Stomach smooth muscle (tissue), 2 donors: ENCODE data around the gene DIS3L2.

Source experiments
- H3K27ac ChIP-seq: one replicate; pipeline ENCODE4 v1.7.0; 2013; ENCODE audit warnings: mild to moderate bottlenecking, low read length, inconsistent platforms
- H3K27me3 ChIP-seq, 2 donors: one replicate each; pipeline ENCODE4 v1.7.0; 2013; ENCODE audit warnings: low read length in 2 of 2; ENCODE audit not compliant: insufficient read depth in 2 of 2, control insufficient read depth in 1 of 2
- H3K36me3 ChIP-seq, 2 donors: one replicate each; pipeline ENCODE4 v1.7.0; 2013; ENCODE audit warnings: low read length in 2 of 2; ENCODE audit not compliant: control insufficient read depth in 2 of 2, insufficient read depth in 2 of 2
- H3K4me1 ChIP-seq: one replicate; pipeline ENCODE4 v1.7.0; 2013; ENCODE audit warnings: low read length; ENCODE audit not compliant: control insufficient read depth, insufficient read depth
- H3K4me3 ChIP-seq, 2 donors: one replicate each; pipeline ENCODE4 v1.7.0; 2013; ENCODE audit warnings: low read length in 2 of 2
- H3K9ac ChIP-seq, 2 donors: one replicate each; pipeline ENCODE4 v1.7.0; 2013; ENCODE audit warnings: low read length in 2 of 2, mild to moderate bottlenecking in 1 of 2
- H3K9me3 ChIP-seq, 2 donors: one replicate each; pipeline ENCODE4 v1.7.0; 2013; ENCODE audit warnings: low read length in 2 of 2; ENCODE audit not compliant: control insufficient read depth in 2 of 2
- donor health status: healthy.
- donor health status: Pancreatic carcinoma.

Gene DIS3L2

DNA sequence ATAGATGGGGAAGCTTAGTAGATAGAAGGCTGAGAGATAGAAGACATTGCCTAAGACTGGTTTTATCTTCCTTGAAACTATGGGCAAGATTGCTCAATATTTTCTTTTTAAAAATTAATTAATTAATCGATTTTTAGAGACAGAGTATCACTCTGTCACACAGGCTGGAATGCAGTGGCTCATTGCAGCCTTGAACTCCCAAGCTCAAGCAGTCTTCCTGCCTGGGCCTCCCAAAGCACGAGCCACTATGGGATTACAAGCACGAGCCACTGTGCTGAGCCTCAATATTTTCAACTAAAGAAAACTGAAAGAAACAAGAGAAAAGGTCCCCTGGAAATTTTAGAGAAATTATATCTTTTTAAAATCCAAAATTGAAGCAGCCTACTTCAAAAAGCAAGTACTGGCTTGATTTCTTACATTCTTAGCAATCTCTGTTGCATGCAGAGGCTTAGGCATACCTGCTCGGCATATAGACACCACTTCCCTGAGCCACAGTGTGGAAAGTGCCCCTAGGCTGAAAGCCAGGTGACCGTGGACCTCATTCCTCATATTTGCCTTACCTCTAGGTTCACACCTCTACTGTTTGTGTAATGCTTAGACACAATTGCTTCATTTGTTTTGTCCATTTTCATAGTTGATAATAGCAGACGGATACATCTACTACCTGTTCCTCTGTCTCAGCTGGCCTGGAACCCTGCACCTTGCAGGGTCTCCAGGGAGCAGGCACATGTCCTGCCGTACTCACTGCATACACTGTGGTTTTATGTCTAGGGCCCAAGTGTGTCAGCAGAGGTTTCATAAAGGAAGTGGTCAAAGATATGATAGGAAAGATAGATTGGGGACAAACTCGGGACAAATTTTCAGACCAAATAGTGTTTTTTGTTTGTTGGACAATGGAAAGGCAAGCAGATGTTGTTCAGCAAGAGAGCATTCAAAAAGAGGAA lies 250.5 kb downstream of the DIS3L2 start:
- H3K27me3 ChIP-seq = no peaks in the 10 kb centered on the region
- H3K9ac ChIP-seq = no peak overlapping the region
- peaks cover 7% of the 10 kb centered on the region in 2 donors for H3K36me3 ChIP-seq
- no peak overlapping the region for H3K27ac ChIP-seq
- no peaks in the 10 kb centered on the region for H3K4me1 ChIP-seq
- H3K4me3 ChIP-seq = no peak overlapping the region
- no peaks in the 10 kb centered on the region for H3K9me3 ChIP-seq

GRCh38 chr2:232213176-232213575 lies 251.7 kb downstream of the DIS3L2 start:
- Histone ChIP-seq H3K36me3 (peaks cover 7% of the 10 kb centered on the region in 2 donors), H3K27me3 (no peaks in the 10 kb centered on the region), H3K4me1 (no peaks in the 10 kb centered on the region)

DNA sequence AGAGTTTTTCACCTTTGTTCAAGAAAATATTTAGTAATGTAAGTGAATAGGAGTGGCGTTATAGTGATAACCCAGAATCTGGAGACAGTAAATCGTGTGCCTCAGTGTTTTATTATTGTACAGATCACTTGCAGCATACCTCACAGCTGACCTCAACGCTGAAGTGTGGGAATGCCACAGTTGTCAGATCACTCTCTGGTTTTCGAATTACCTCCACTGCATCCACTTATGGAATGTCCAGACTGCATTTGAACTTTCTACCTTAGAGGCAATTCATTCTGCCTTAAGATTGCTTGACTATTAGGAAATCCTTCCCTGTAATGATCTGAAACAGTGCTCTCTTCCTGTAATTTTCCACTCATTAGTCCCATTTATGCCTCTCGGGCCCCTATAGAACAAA lies 252.5 kb downstream of the DIS3L2 start:
- Histone ChIP-seq H3K9me3 (no peaks in the 10 kb centered on the region), H3K27ac (no peak overlapping the region), H3K4me3 (no peak overlapping the region), H3K9ac (no peak overlapping the region), H3K27me3 (no peaks in the 10 kb centered on the region), H3K4me1 (no peaks in the 10 kb centered on the region), H3K36me3 (peaks cover 7% of the 10 kb centered on the region in 2 donors)

More at GRCh38 chr2:232213176-232213575, 251.7 kb downstream of the DIS3L2 start:
- H3K9me3 ChIP-seq = no peaks in the 10 kb centered on the region
- H3K9ac ChIP-seq = no peak overlapping the region
- no peak overlapping the region for H3K4me3 ChIP-seq
- H3K27ac ChIP-seq = no peak overlapping the region

- no peaks in the 10 kb centered on the region for H3K9me3 ChIP-seq
- H3K36me3 ChIP-seq = peaks cover 0 to 4% of the 10 kb centered on the region in 2 donors
- H3K9ac ChIP-seq = no peak overlapping the region
- H3K4me3 ChIP-seq = no peak overlapping the region
- H3K27ac ChIP-seq = no peak overlapping the region
- no peaks in the 10 kb centered on the region for H3K4me1 ChIP-seq
- H3K27me3 ChIP-seq = no peaks in the 10 kb centered on the region
These were observed 254.5 kb downstream of the DIS3L2 start for GRCh38 chr2:232216028-232216427.

DNA sequence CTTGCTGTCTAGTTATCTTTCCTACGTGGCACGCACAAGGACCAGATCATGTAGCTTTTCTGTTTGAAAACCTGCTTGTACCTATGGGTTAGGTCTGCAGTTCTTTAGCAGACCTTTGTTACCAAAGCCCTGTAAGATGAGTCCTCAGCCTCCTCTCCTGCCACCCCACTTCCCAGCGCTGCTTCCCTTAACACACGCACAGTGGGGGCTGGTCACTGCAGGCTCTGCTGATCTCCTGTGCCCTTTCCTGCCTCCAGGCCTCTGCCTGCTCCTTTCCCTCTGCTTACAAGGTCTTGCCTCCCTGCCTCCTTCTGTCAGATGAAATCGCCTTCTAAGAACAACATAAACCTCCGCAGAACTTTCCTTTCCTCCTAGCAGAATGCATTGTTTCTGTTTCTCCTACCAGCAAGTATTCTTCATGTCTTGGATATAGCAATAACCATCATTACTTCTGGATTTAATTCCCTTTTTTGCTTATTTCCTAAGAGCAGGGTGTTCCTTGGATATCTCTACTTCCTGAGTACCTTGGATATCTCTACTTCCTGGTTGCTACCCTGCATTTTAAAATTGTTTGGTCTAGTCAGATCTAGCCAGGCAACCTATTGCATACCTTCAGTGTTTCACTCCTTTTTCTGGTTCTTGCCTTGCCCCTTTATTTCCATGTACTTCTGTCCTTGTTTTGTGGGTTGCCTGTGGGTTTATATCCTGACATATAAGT lies 257.4 kb downstream of the DIS3L2 start:
- no peaks in the 10 kb centered on the region for H3K4me1 ChIP-seq
- H3K27me3 ChIP-seq = no peaks in the 10 kb centered on the region
- H3K27ac ChIP-seq = no peak overlapping the region
- H3K36me3 ChIP-seq = peaks cover 0 to 7% of the 10 kb centered on the region in 2 donors
- H3K4me3 ChIP-seq = no peak overlapping the region
- H3K9me3 ChIP-seq = no peaks in the 10 kb centered on the region
- H3K9ac ChIP-seq = no peak overlapping the region

DNA sequence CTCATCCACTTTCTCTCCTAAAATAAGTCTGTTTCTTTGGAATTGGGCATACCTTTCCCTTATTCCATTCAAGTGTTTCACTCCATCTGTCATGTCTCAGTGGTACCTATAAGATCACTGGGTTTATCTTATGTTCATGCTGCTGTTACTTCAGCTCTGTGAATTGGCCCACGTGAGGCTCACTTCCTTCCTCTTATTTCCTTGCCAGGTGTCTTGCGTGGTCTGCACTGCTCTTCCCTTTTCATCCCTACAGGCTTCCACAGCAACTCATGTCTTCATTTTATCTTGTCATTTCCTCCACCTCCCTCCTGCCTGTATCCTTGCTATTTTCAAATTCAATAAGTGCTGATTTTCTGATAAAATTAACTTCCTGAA lies 258.0 kb downstream of the DIS3L2 start:
- Histone ChIP-seq H3K27me3 (no peaks in the 10 kb centered on the region), H3K9ac (no peak overlapping the region), H3K4me3 (no peak overlapping the region), H3K4me1 (no peaks in the 10 kb centered on the region), H3K36me3 (peaks cover 0 to 5% of the 10 kb centered on the region in 2 donors), H3K27ac (no peak overlapping the region), H3K9me3 (no peaks in the 10 kb centered on the region)

DNA sequence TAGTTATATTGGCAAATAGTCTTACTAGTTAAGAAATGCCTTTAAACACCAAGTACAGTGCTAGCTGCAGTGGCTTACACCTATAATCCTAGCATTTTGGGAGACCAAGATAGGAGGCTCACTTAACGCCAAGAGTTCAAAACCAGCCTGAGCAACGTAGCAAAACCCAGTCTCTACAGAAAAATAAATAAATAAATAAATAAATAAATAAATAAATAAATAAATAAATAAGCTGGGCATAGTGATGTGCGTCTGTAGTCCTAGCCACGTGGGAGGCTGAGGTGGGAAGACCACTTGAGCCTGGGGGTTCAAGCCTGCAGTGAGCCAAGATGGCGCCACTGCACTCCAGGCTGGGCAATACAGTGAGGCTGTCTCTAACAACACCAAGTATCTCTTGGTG lies 258.4 kb downstream of the DIS3L2 start:
- Histone ChIP-seq H3K27ac (no peak overlapping the region), H3K4me1 (no peaks in the 10 kb centered on the region), H3K36me3 (peaks cover 0 to 5% of the 10 kb centered on the region in 2 donors), H3K9me3 (no peaks in the 10 kb centered on the region), H3K27me3 (no peaks in the 10 kb centered on the region), H3K9ac (no peak overlapping the region), H3K4me3 (no peak overlapping the region)

GRCh38 chr2:232225429-232225828 lies 263.9 kb downstream of the DIS3L2 start:
- Histone ChIP-seq H3K27ac (no peak overlapping the region), H3K36me3 (peaks cover 0 to 3% of the 10 kb centered on the region in 2 donors), H3K4me1 (peaks cover 9% of the 10 kb centered on the region)

DNA sequence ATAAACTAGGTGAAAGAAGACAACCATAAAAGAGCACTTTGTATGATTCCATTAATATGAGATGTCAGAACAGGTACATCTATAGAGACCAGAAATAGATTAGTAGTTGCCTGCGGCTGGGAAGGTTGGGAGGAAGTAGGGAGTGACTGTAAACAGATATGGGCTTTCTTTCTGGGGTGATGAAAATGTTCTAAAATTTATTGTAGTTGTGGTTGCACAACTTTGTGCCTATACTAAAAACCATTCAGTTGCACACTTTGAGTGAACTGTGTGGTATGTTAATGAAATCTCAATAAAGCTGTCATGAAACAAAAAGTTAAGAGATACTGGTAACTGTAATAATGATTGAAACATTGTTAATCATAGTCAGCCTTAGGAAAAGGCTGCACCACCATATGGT lies 264.4 kb downstream of the DIS3L2 start:
- H3K36me3 ChIP-seq = peaks cover 0 to 3% of the 10 kb centered on the region in 2 donors
- no peak overlapping the region for H3K27ac ChIP-seq
- peaks cover 9% of the 10 kb centered on the region for H3K4me1 ChIP-seq
- no peak overlapping the region for H3K4me3 ChIP-seq
- no peak overlapping the region for H3K9ac ChIP-seq
- H3K9me3 ChIP-seq = no peaks in the 10 kb centered on the region
- no peaks in the 10 kb centered on the region for H3K27me3 ChIP-seq

More at GRCh38 chr2:232225429-232225828, 263.9 kb downstream of the DIS3L2 start:
- Histone ChIP-seq H3K4me3 (no peak overlapping the region), H3K9ac (no peak overlapping the region), H3K9me3 (no peaks in the 10 kb centered on the region), H3K27me3 (no peaks in the 10 kb centered on the region)

DNA sequence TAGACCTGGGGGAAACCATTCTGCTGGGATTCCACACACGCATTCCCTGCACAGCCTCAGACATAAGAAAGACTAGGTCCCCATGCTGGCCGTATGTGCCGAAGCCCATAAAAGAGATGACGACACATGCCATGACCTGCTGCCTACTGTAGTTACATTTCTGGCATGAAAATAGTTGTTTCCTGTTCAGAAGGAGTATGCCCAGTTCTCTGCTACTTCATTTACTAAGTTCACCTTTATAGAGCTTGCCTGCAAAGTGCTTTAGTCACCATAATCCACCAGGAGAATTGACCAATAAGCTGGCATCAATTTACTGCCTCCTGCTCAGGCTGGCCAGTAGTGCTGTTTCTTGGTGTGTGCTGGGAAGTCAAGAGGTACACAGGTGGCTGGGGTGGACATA lies 266.8 kb downstream of the DIS3L2 start:
- Histone ChIP-seq H3K4me1 (peaks cover 9% of the 10 kb centered on the region), H3K4me3 (no peak overlapping the region), H3K27ac (no peak overlapping the region), H3K36me3 (no peaks in the 10 kb centered on the region), H3K9me3 (no peaks in the 10 kb centered on the region), H3K9ac (no peak overlapping the region), H3K27me3 (no peaks in the 10 kb centered on the region)
